GM18868 (cell line): ENCODE results near the gene CIART.
"Not testable (repeated sequence)": the region's sequence is repeated elsewhere in the genome, so short reads cannot be mapped to it uniquely, and the experiment has no call there.

Experiments
- ATAC-seq: cut with Tn5 transposase; IDR thresholded peaks from one replicate; pipeline ENCODE4 v1.9.1; 2021; ENCODE audit warnings: mild to moderate bottlenecking, moderate library complexity; ENCODE audit not compliant: unreplicated experiment

CIART gene

GRCh38 chr1:150281758-150282557 lies at the start of gene CIART:
CIART (plus strand) TSS chr1:150282554; CDS start chr1:150283268, 714 bp downstream.
- ATAC-seq, result peak; percentile 55

GRCh38 chr1:150232921-150233320 lies 49.4 kb upstream of the CIART start:
- not testable (repeated sequence) for ATAC-seq

- ATAC-seq, result no peak
Observed at GRCh38 chr1:150233359-150234308, 48.7 kb upstream of the CIART start.

- no peak for ATAC-seq
Observed at GRCh38 chr1:150234309-150234565, 48.1 kb upstream of the CIART start.

- peak; percentile 51 for ATAC-seq
Observed at GRCh38 chr1:150234566-150235293, 47.6 kb upstream of the CIART start.

DNA sequence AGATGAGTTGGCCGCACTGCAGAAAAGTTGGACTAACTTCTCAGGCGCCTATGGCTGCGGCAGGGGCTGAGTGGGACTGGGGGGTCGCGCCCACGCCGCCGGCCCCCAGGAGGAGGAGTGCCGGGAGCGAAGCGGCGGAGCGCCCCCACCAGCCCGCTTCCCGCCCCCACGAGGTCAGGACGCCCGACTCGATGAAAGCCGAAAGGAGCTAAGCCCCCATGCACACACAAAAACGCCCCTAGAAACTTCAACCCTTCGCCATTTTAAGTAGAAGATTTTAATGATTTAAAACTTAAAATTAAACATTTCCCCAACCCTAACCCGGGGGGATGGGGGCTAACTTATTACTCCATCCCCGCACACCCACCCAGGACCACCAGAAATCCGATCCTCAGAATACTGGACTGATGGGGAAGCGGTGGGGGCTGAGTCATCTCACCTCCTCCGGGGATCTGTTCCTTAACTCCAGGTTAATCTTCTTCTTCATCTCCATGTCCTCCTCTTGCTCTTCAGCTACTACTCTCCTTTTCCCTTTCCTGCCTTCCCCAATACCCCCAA lies 47.0 kb upstream of the CIART start:
- no peak for ATAC-seq

- peak; percentile 82 for ATAC-seq
Observed at GRCh38 chr1:150235852-150236613, 46.3 kb upstream of the CIART start, which contains the start of gene ANP32E. ANP32E (minus strand) TSS chr1:150236112; CDS start chr1:150235786, 326 bp downstream.

DNA sequence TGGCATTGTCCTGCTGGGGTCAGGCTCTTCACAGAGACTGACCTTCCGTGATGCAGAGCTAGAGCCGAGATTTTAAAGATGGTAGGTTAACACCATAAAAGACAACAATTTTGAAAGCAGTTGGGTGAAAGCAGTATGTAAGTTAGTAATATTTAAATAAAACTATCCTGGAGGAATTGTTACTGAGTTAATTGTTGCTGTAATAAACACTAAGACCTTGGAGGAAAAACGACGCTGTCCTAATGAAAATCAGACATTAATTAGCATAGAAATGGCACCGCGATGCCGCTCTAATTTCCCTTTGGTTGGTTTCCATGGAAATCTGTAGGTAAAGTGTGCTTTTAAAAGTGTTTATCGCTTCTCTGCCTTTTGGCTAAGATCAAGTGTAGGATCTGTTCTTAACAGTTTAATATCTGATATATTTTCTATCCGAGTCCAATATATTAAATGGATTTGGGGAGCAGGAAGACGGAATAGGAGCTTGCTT lies 45.7 kb upstream of the CIART start:
- no peak for ATAC-seq

- ATAC-seq, result not testable (repeated sequence)
Observed at GRCh38 chr1:150237176-150237575, 45.2 kb upstream of the CIART start.

GRCh38 chr1:150237746-150238145 lies 44.6 kb upstream of the CIART start:
- ATAC-seq, result no peak

- no peak for ATAC-seq
Observed at GRCh38 chr1:150243003-150243402, 39.4 kb upstream of the CIART start.

DNA sequence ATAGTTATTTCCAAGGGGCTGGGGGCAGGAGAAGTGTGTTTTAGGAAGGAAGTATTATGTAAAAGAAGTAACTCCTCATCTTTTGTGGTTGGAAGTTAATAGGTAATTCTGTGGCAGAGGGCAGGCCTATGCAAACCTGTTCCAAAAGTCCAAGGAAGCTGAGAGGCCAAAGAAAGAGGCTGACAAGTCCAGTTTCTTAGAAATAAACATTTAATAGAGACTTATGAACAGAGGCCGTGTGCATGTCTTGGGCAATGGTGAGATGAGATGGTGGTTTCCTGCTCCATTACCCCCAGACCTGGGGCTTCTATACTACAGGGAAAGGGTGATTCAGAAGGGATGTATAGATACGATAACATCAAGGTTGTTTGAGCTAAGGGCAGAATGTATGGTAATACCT lies 32.4 kb upstream of the CIART start:
- ATAC-seq, result no peak

DNA sequence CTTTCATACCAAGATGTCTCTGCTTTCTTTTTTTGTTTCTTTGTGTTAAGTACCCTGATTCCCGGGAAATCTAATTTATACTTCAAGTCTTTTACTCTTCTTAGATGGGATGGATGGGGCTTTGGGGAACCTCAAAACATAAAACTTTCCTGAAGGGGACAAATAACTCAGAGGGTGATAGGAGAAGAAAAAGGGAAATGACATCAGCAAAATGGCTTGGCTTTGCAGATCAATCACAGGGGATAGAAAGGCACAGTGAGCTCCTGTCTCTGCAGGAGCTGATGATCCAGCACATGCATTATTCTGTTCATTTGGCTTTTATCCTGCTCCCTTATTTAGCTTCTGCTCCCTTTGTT lies 26.2 kb upstream of the CIART start:
- no peak for ATAC-seq

GRCh38 chr1:150256554-150257341 lies 25.6 kb upstream of the CIART start:
- ATAC-seq, result no peak

- no peak for ATAC-seq
Observed at GRCh38 chr1:150257624-150258585, 24.4 kb upstream of the CIART start, which contains the start of gene CA14. CA14 (plus strand) TSS chr1:150257774; CDS start chr1:150258129, 355 bp downstream.

DNA sequence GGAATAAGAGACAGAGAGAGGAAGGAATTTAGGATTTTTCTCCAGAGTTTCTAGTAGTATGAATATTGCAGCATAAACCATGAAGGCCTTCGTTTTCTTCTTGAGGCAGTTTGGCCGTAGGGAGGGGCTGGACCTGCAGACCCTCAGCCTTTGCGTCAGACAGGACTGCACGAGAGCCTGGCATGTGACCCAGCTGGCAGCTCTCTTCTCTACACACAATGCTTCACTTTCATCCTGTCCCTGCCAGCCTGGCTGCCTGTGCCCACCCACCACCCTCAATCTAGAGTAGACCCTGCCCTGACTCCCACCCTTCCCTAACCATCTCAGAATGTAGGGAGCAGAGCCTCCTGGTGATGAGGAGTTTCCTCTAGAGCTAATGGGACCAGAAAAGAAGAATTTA lies 23.1 kb upstream of the CIART start:
- no peak for ATAC-seq

DNA sequence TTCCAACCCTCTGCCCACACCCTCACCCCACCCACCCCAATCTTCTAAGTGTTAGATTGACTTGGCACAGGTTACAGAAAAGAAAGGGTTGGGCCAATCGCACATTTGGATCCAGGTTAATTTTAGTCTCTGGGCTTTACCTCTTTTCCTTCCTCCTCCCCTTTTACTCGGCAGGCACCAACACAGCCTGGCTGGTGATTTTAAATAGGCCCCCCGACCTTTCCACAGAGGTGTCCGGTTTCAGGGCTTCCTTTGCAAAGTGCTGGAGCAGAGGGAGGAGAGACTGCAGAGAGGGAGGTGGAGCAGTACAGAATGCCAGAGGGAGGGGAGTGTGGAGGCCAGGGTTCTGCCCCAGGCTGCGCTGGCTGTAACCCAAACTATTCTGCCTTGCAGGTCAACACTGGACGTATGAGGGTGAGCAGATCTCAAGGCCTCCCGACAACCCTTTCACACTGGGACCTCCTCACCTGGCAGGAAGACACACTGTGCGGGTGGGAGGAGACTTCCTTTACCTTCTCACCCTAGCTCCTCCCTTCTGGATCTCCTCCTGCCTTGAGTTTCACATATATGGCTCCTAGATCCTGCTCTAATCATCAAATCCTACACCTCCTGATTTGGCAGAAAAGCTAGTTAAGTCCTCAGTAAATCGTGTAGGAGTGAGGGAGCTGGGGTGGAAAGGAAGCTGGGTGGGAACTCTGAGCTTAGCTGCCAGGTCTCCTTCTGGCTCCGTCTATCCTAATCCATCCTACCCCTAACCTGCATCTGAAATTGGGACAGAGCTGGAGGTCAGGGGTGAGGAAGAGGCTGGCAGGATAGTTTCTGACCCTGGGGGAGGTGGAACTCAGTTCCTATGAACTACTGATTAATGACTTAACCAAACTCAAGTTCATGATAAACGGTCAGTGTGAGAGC lies 22.3 kb upstream of the CIART start:
- ATAC-seq, result no peak
